Activated CD4-positive, alpha-beta T cell treated with anti-CD3 and anti-CD28 coated beads for 36 hours (primary cell): ENCODE data around the gene ZNF213. TPM values are rescaled to one million over a fixed set of nuclear protein-coding genes. Genes with fewer than 3 reads are reported as not detected.

Experiments
- ATAC-seq: fragments of 200-7000 bp; cut with Tn5 transposase; one replicate; pipeline ENCODE4 v1.10.0; 2021; ENCODE audit warnings: mild to moderate bottlenecking, moderate library complexity
- CTCF ChIA-PET: fragments of 350-600 bp; sonication (Branson Sonifier 250); formaldehyde crosslinking; loops from one replicate; lab custom pipeline; 2021; ENCODE audit warnings: antibody characterized with exemption; lab: Charles Lee
- POLR2A ChIA-PET: fragments of 350-600 bp; sonication (Branson Sonifier 250); formaldehyde crosslinking; loops from one replicate; lab custom pipeline; 2021; ENCODE audit warnings: antibody characterized with exemption, inconsistent platforms; lab: Charles Lee
- DNase-seq: peaks from one replicate; pipeline ENCODE4 v3.0.0-alpha.2; 2020
- H3K27ac Mint-ChIP-seq: one replicate; pipeline ENCODE4 v1.8.0; 2021; ENCODE audit warnings: mixed read lengths
- H3K27me3 Mint-ChIP-seq: one replicate; pipeline ENCODE4 v1.8.0; 2021; ENCODE audit warnings: mixed read lengths
- H3K36me3 Mint-ChIP-seq: one replicate; pipeline ENCODE4 v1.8.0; 2021; ENCODE audit warnings: low read depth, mixed read lengths
- H3K4me1 Mint-ChIP-seq: one replicate; pipeline ENCODE4 v1.8.0; 2021; ENCODE audit warnings: mixed read lengths
- H3K4me3 Mint-ChIP-seq: one replicate; pipeline ENCODE4 v1.8.0; 2021; ENCODE audit warnings: mild to moderate bottlenecking, moderate library complexity, mixed read lengths
- H3K9me3 Mint-ChIP-seq: one replicate; pipeline ENCODE4 v1.8.0; 2021; ENCODE audit warnings: low read depth, mixed read lengths
- intact Hi-C, 2 experiments: fragments of 100-400 bp; cut with DNase I in 1 of 2; cut with micrococcal nuclease in 1 of 2; formaldehyde crosslinking; loops; one replicate each; pipeline versions ENCODE4 v1.14.2 to v1.15.1; 2022 to 2024; cut with DNase I, micrococcal nuclease
- total RNA-seq, 2 experiments: library from RNA; stranded (reverse); gene quantifications; one replicate each; pipeline ENCODE4 v1.2.3, GENCODE V29; 2021

The ZNF213 gene
- total RNA-seq, 2 experiments from 2014 or later: 7.6 to 8.3 TPM

DNA sequence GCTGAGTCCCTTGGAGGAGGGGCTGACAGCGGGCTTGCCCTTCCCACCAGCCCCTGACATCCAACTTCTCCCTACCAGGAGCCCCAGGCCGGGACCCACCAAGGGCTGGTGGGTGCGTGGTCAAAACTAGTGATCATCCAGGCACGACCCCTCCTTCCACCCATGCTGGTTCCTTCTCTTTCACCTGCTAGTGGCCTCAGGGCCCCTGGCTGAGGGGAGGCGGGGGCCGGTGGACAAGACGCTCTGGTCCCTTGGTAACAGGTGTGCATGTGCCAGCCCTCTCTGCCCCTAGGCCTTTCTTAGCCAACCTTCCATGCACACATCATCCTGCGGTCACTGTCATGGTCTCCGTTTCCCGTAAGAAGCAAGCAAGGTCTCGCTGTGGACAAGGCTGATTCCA is 8.4 kb downstream of the ZNF213 start:
- DNase-seq (no peak), ATAC-seq (no peak)
- Mint-ChIP-seq H3K9me3 (no peaks in the 10 kb centered on the region), H3K27ac (no peak overlapping the region), H3K36me3 (peaks cover 8% of the 10 kb centered on the region), H3K4me1 (no peaks in the 10 kb centered on the region), H3K27me3 (no peaks in the 10 kb centered on the region), H3K4me3 (no peak overlapping the region)
- intact Hi-C loops: no loop called here
- ChIA-PET CTCF (interaction anchor here (1.0 to 2.4 kb wide), 3 partner anchors 9 to 114 kb away, joined by 3 to 9 read pairs (median 5); partner anchors contain the start of gene ZNF213), POLR2A (no interaction called here)

DNA sequence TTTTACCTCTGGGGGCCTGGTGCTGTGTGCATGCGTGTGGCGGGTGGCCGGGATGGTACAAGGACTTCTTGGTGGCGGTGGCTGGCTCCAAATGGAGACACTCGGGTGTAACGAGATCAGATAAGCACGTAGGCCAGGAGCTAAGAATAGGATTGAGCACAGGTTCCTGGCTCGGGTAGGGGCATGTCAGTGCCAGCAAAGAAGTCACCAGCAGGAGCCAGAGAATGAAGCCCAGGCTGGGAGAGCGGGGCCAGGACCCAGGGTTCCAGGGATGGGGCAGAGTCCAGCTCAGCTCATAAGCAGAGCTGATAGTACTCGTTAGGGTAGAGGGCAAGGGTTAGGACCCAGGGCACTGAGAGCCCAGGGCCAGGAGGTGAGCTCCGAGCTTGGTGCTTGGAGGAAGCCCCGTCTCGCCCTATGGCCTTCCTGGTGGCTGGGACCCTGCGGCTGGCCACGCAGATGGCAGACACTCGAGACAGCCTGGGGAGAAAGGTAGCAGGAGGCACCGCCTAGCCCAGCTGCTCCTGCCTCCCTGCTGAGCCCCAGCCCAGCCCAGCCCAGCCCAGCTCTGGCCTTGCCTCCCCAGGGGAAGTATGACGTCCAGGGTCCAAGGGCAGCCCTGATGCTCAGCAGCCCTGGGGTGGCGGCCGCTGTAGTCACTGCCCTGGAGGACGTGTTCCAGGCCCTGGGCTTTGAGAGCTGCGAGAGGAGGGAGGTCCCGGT is 8.9 kb downstream of the ZNF213 start:
- intact Hi-C loops: no loop called here
- no peak overlapping the region for H3K27ac Mint-ChIP-seq
- H3K4me1 Mint-ChIP-seq: no peaks in the 10 kb centered on the region
- no peaks in the 10 kb centered on the region for H3K9me3 Mint-ChIP-seq
- H3K36me3 Mint-ChIP-seq: peaks cover 8% of the 10 kb centered on the region
- ATAC-seq (no peak), DNase-seq (no peak)
- CTCF ChIA-PET: interaction anchor here (0.6 to 2.4 kb wide), 4 partner anchors 9 to 115 kb away, joined by 3 to 9 read pairs (median 4); partner anchors contain the start of gene ZNF213
- no peaks in the 10 kb centered on the region for H3K27me3 Mint-ChIP-seq
- POLR2A ChIA-PET: no interaction called here
- H3K4me3 Mint-ChIP-seq: no peak overlapping the region

DNA sequence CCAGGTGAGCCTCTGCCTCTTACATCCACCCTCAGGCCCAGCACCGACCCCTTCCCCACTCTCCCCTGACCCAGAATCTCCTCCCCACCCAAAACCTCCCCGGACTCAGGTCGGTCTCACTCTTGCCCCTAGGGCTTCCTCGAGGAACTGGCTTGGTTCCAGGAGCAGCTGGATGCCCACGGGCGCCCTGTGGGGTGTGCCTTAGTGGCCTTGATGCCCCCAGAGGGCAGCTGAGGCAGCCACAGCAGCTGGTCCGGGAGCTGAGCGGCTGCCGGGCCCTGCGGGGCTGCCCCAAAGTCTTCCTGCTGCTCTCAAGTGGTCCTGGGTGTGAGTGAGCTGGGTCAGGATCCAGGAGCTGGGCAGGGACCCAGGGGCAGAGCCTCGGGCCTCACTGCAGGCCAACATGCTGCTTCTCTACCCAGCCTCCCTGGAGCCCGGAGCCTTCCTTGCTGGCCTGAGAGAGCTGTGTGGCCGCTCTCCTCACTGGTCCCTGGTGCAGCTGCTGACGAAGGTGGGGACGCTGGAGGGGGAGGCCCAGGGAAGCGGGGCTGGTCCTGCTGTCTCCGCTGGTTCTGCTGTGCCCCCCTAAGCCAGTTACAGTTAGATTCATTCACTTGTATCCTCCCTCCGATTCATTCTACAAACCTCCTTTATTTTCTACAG is 9.6 kb downstream of the ZNF213 start:
- H3K4me1 Mint-ChIP-seq: peaks cover 4% of the 10 kb centered on the region
- DNase-seq (no peak), ATAC-seq (no peak)
- H3K36me3 Mint-ChIP-seq: peaks cover 8% of the 10 kb centered on the region
- CTCF ChIA-PET: interaction anchor here (0.6 to 2.4 kb wide), 4 partner anchors 10 to 55 kb away, joined by 3 to 9 read pairs (median 5); partner anchors contain the start of gene ZNF213
- no peaks in the 10 kb centered on the region for H3K9me3 Mint-ChIP-seq
- H3K27me3 Mint-ChIP-seq: no peaks in the 10 kb centered on the region
- POLR2A ChIA-PET: no interaction called here
- no peak overlapping the region for H3K4me3 Mint-ChIP-seq
- intact Hi-C loops: no loop called here
- H3K27ac Mint-ChIP-seq: no peak overlapping the region

DNA sequence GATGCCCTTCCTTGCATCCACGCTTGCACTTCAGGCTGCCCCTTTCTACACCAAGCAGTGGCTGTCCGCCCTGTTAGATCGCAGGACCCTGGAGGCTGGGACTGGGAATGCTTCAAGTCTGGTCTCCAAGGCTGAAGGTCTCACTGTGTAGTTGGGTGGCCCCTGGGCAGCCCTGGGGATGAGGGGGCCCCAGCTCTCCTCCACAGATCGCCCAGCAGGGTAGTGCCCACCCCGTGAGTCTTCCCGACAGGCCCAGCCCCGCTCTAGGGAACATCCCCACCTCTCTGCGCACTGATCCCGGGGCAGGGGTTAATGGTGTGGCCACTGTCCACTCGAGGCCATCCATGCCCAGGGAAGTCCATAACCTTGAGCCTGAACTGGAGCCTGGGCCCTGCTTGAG is 10.3 kb downstream of the ZNF213 start:
- POLR2A ChIA-PET: no interaction called here
- Mint-ChIP-seq H3K4me3 (no peak overlapping the region), H3K27ac (no peak overlapping the region), H3K36me3 (peaks cover 8% of the 10 kb centered on the region), H3K4me1 (peaks cover 4% of the 10 kb centered on the region), H3K27me3 (no peaks in the 10 kb centered on the region), H3K9me3 (no peaks in the 10 kb centered on the region)
- ATAC-seq: no peak
- DNase-seq: no peak
- intact Hi-C loops: no loop called here
- CTCF ChIA-PET: no interaction called here

DNA sequence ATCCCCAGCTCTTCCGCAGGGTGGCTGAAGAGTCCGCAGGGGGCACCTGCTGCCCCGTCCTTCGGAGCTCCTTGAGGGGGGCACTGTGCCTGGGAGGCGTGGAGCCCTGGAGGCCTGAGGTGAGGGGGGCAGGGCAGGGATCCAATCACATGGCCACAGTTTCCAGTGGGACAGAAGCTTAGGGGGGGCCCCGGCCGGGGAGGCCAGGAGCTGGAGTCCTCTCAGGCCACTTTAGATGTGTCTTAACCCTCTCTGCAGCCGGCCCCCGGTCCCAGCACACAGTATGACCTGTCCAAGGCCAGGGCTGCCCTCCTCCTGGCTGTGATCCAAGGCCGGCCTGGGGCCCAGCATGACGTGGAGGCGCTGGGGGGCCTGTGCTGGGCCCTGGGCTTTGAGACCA is 10.8 kb downstream of the ZNF213 start:
- intact Hi-C loops: no loop called here
- POLR2A ChIA-PET: no interaction called here
- no peak overlapping the region for H3K27ac Mint-ChIP-seq
- ATAC-seq: no peak
- CTCF ChIA-PET: interaction anchor here (0.8 kb wide), 1 partner anchor 16 kb away, joined by 6 read pairs; no protein-coding TSS in a partner anchor
- H3K4me1 Mint-ChIP-seq: peaks cover 6% of the 10 kb centered on the region
- peaks cover 8% of the 10 kb centered on the region for H3K36me3 Mint-ChIP-seq
- no peak for DNase-seq
- H3K4me3 Mint-ChIP-seq: no peak overlapping the region
- no peaks in the 10 kb centered on the region for H3K27me3 Mint-ChIP-seq
- no peaks in the 10 kb centered on the region for H3K9me3 Mint-ChIP-seq

DNA sequence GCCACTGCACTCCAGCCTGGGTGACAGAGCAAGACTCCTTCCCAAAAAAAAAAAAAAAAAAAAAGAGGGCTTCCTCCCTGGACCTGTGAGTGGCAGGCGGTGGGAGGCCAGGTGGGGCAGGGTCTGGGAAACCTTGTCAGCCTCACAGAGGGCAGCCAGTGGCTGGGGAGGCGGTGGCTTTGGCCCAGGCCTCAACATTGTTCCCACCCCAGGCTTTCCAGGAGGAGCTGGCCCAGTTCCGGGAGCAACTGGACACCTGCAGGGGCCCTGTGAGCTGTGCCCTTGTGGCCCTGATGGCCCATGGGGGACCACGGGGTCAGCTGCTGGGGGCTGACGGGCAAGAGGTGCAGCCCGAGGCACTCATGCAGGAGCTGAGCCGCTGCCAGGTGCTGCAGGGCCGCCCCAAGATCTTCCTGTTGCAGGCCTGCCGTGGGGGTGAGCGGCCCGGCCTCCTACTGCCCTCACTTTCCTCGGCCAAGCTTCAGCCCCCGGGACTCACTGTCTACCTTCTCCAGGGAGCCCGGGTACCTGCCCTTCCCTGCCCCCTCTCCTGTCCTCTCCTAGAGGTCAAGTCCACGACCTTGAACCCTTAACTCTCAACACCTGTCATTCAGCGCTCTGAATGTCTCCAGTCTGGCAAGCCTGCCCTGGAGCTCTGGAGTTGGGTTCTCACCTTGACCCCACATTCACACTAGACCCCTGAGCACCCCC is 12.4 kb downstream of the ZNF213 start:
- H3K27ac Mint-ChIP-seq: no peak overlapping the region
- DNase-seq: no peak
- H3K27me3 Mint-ChIP-seq: no peaks in the 10 kb centered on the region
- H3K9me3 Mint-ChIP-seq: no peaks in the 10 kb centered on the region
- CTCF ChIA-PET: interaction anchor here (0.6 to 2.9 kb wide), 5 partner anchors 12 to 766 kb away, joined by 4 to 21 read pairs (median 9); partner anchors contain the start of gene ZNF213
- POLR2A ChIA-PET: interaction anchor here (0.6 to 0.8 kb wide), 3 partner anchors 19 to 70 kb away, joined by 3 to 13 read pairs (median 3); no protein-coding TSS in a partner anchor
- no peak for ATAC-seq
- intact Hi-C loops: no loop called here
- H3K36me3 Mint-ChIP-seq: peaks cover 5% of the 10 kb centered on the region
- H3K4me3 Mint-ChIP-seq: no peak overlapping the region
- H3K4me1 Mint-ChIP-seq: peaks cover 14% of the 10 kb centered on the region

DNA sequence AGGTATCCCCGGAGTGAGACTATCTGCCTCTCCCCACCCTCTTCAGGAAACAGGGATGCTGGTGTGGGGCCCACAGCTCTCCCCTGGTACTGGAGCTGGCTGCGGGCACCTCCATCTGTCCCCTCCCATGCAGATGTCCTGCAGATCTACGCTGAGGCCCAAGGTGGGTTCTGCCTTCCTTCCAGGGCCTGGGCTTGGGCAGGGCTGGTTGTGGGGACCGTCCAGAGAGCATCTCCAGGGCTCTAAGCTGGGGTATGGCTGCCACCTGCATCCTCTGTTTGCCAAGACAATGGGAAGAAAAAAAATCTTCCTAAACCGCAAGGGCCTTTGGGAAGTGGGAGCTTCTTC is 12.9 kb downstream of the ZNF213 start:
- ChIA-PET POLR2A (interaction anchor here (0.6 to 0.8 kb wide), 3 partner anchors 20 to 70 kb away, joined by 3 to 13 read pairs (median 3); no protein-coding TSS in a partner anchor), CTCF (interaction anchor here (0.6 to 2.9 kb wide), 8 partner anchors 13 to 766 kb away, joined by 3 to 21 read pairs (median 4); partner anchors contain the start of genes OR1F1 and ZNF213)
- no peaks in the 10 kb centered on the region for H3K9me3 Mint-ChIP-seq
- H3K4me3 Mint-ChIP-seq: no peak overlapping the region
- ATAC-seq (no peak), DNase-seq (no peak)
- peaks cover 3% of the 10 kb centered on the region for H3K36me3 Mint-ChIP-seq
- peaks cover 20% of the 10 kb centered on the region for H3K4me1 Mint-ChIP-seq
- no peak overlapping the region for H3K27ac Mint-ChIP-seq
- intact Hi-C loops: no loop called here
- peaks cover 2% of the 10 kb centered on the region for H3K27me3 Mint-ChIP-seq

DNA sequence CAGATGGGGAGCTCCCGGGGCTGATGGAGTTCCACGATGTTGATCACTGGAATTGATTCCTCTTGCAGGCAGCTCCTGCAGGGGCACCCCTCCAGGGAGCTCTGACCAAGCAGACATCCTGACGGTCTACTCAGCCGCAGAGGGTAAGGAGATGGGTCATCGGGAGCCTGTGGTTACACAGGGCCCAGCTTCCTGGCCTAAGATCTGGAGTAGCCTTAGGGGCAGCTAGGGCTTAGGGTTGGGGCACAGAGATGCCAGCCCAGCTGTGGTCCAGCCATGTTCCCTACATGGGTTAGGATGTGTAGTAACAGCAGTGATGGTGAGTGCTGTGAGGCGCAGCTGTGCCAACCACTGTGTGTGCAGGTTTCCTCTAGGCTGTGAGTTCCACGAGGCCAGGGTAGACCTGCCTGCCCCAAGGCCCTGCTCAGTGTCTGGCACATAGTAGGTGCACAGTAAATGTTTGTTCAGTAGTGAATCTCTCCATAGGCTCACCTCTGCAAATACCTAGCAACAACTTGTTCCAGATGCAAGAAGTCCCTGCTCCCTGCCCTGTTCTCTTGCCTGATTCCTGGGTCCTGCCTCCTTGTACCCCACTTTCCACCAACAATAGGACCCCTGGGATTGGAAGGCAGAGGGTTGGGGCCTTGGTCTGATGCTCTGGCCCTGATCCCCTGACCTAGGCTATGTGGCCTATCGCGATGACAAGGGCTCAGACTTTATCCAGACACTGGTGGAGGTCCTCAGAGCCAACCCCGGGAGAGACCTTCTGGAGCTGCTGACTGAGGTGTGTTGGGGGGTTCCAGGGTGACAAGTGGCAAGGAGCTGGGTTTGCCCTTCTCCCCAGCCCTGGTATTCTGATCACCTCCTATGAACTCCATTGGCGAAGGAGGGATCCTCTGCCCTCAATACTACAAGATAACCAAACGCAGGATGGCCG is 13.7 kb downstream of the ZNF213 start:
- ChIA-PET CTCF (interaction anchor here (0.6 to 2.9 kb wide), 13 partner anchors 13 to 116 kb away, joined by 3 to 27 read pairs (median 3); partner anchors contain the start of genes OR1F1, ZNF213 and ZSCAN10), POLR2A (interaction anchor here (0.5 to 2.8 kb wide), 5 partner anchors 12 to 44 kb away, joined by 3 to 16 read pairs (median 4); partner anchors contain the start of gene ZNF213)
- no peak for DNase-seq
- H3K36me3 Mint-ChIP-seq: peaks cover 3% of the 10 kb centered on the region
- no peaks in the 10 kb centered on the region for H3K9me3 Mint-ChIP-seq
- peaks cover 2% of the 10 kb centered on the region for H3K27me3 Mint-ChIP-seq
- ATAC-seq: no peak
- no peak overlapping the region for H3K27ac Mint-ChIP-seq
- H3K4me1 Mint-ChIP-seq: peaks cover 22% of the 10 kb centered on the region
- intact Hi-C loops: no loop called here
- peak overlapping the region; percentile 79 for H3K4me3 Mint-ChIP-seq

DNA sequence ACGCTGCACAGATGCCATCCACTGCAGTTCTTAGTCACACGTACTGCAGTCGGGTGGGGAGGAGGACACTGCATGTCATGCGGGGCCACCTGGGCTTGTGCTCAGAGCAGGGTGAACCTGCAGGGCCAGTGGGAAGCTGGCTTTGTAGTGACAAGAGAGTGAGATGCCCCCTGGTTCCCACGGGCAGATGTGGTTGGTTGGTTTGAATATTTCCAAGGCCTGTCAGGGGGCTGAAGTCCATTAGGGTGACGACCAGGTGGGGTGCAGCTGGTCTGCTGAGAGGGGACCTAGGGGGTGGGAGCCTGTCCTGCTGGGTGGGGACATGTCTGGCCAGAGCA is 14.3 kb downstream of the ZNF213 start:
- Mint-ChIP-seq H3K27ac (no peak overlapping the region), H3K9me3 (peaks cover under 1% of the 10 kb centered on the region), H3K36me3 (peaks cover 3% of the 10 kb centered on the region)

More for the DNA sequence above, 14.3 kb downstream of the ZNF213 start:
- Mint-ChIP-seq H3K4me3 (peak overlapping the region; percentile 79), H3K4me1 (peaks cover 22% of the 10 kb centered on the region), H3K27me3 (peaks cover 2% of the 10 kb centered on the region)
- ATAC-seq (no peak), DNase-seq (no peak)
- ChIA-PET POLR2A (interaction anchor here (1.1 to 2.8 kb wide), 2 partner anchors 14 to 21 kb away, joined by 4 to 16 read pairs; partner anchors contain the start of gene ZNF213), CTCF (interaction anchor here (0.6 to 2.9 kb wide), 9 partner anchors 13 to 117 kb away, joined by 3 to 27 read pairs (median 3); partner anchors contain the start of genes ZNF213 and ZSCAN10)
- intact Hi-C loops: no loop called here
